Keratinocyte (primary cell): ENCODE results near the gene PRKCI. TPM values are rescaled to one million over a fixed set of nuclear protein-coding genes. Genes with fewer than 3 reads are reported as not detected.

Experiments
- DNase-seq: peaks from one replicate; pipeline ENCODE4 v3.0.0-alpha.2; 2011; ENCODE audit warnings: low read depth, missing footprints, low spot score
- FAIRE-seq: peaks from 2 replicates; lab custom pipeline; 2011; peaks lifted over from hg19 to GRCh38; lab: Jason Lieb, UNC
- H2AFZ ChIP-seq: 2 replicates; pipeline ENCODE4 v1.6.0; 2012; ENCODE audit warnings: low read length, control low read depth, inconsistent platforms; ENCODE audit not compliant: control insufficient read depth
- H3K27ac ChIP-seq: 2 replicates; pipeline ENCODE4 v1.5.1; 2011; ENCODE audit warnings: low read length; ENCODE audit not compliant: control insufficient read depth, insufficient read depth
- H3K27me3 ChIP-seq: 3 replicates; pipeline ENCODE4 v1.6.0; 2011; ENCODE audit warnings: low read length; ENCODE audit not compliant: control insufficient read depth, insufficient read depth; ENCODE audit errors: extremely low read depth
- H3K36me3 ChIP-seq, 2 experiments: 2 replicates in 1 of 2; 3 replicates in 1 of 2; pipeline ENCODE4 v1.5.1; 2011; ENCODE audit warnings: low read length in 2 of 2, mild to moderate bottlenecking in 1 of 2; ENCODE audit not compliant: control insufficient read depth in 2 of 2, insufficient read depth in 2 of 2; ENCODE audit errors: extremely low read depth in 1 of 2
- H3K4me1 ChIP-seq: 3 replicates; pipeline ENCODE4 v1.5.1; 2011; ENCODE audit warnings: low read length; ENCODE audit not compliant: control insufficient read depth, insufficient read depth; ENCODE audit errors: extremely low read depth
- H3K4me2 ChIP-seq: 3 replicates; pipeline ENCODE4 v1.6.0; 2011; ENCODE audit warnings: low read depth, low read length; ENCODE audit not compliant: control insufficient read depth, insufficient read depth; ENCODE audit errors: extremely low read depth
- H3K4me3 ChIP-seq, 3 experiments: fragments of 200-600 bp in 1 of 3; sonication (generic) in 1 of 3; 2 replicates in 2 of 3; 3 replicates in 1 of 3; pipeline ENCODE4 v1.5.1; 2011 to 2016; ENCODE audit warnings: low read length in 3 of 3, mild to moderate bottlenecking in 3 of 3, control low read depth in 2 of 3, inconsistent platforms in 1 of 3, low read depth in 1 of 3, mixed read lengths in 1 of 3, mixed run types in 1 of 3, moderate library complexity in 1 of 3; ENCODE audit not compliant: control insufficient read depth in 2 of 3, insufficient read depth in 2 of 3; ENCODE audit errors: extremely low read depth in 1 of 3
- H3K79me2 ChIP-seq: 2 replicates; pipeline ENCODE4 v1.6.0; 2012; ENCODE audit warnings: low read length; ENCODE audit not compliant: control insufficient read depth, insufficient read depth
- H3K9ac ChIP-seq: 3 replicates; pipeline ENCODE4 v1.6.0; 2011; ENCODE audit warnings: low read length; ENCODE audit not compliant: control insufficient read depth, insufficient read depth; ENCODE audit errors: extremely low read depth
- H3K9me1 ChIP-seq: 3 replicates; pipeline ENCODE4 v1.6.0; 2011; ENCODE audit warnings: low read length; ENCODE audit not compliant: control insufficient read depth, insufficient read depth; ENCODE audit errors: extremely low read depth
- H3K9me3 ChIP-seq: 2 replicates; pipeline ENCODE4 v1.5.1; 2012; ENCODE audit warnings: low read depth, low read length; ENCODE audit not compliant: control insufficient read depth
- H4K20me1 ChIP-seq: 3 replicates; pipeline ENCODE4 v1.6.0; 2011; ENCODE audit warnings: low read length; ENCODE audit not compliant: control insufficient read depth, insufficient read depth; ENCODE audit errors: extremely low read depth
- CTCF ChIP-seq, 3 experiments: IDR thresholded peaks in 1 of 3; conservative IDR thresholded peaks in 1 of 3; optimal IDR thresholded peaks in 1 of 3; 2 replicates in 2 of 3; 3 replicates in 1 of 3; pipeline versions ENCODE3 to v1.5.1; 2011; ENCODE audit warnings: low read length in 3 of 3, mild to moderate bottlenecking in 3 of 3, moderate library complexity in 2 of 3, control low read depth in 1 of 3, inconsistent platforms in 1 of 3; ENCODE audit not compliant: insufficient read depth in 2 of 3; ENCODE audit errors: extremely low read depth in 1 of 3
- EZH2 ChIP-seq: IDR thresholded peaks from one replicate; pipeline ENCODE4 v1.6.1; 2012; ENCODE audit warnings: inconsistent platforms, mild to moderate bottlenecking, low read length, moderate library complexity
- dilution Hi-C: fragments of 300-500 bp; cut with MboI; formaldehyde crosslinking; loops from one replicate; pipeline ENCODE4 v1.7.0; 2020; ENCODE audit warnings: low sequenced_read_pairs; ENCODE audit not compliant: extremely low pct_ligation_motif_present
- polyA plus RNA-seq, 5 experiments: library from polyadenylated mRNA; depleted of rRNA in 3 of 5; stranded (reverse) in 3 of 5; stranded (forward) in 1 of 5; unstranded in 1 of 5; fragments of >200 nt; gene quantifications; 1 replicate in 1 of 5; 2 replicates in 3 of 5; 3 replicates in 1 of 5; pipeline versions ENCODE4 v1.2.1 to v1.2.3, GENCODE V29; 2011 to 2012; ENCODE audit warnings: missing spikeins in 2 of 5, low read depth in 1 of 5, low replicate concordance in 1 of 5

PRKCI gene
- polyA plus RNA-seq, 1 donor (not counting 4 experiments of a cell fraction or from before 2014, with no cell fraction given), result 53.5 TPM

- no peaks in the 10 kb centered on the region for H3K79me2 ChIP-seq
- no peak for FAIRE-seq
- dilution Hi-C loops, result no loop called here
- H3K4me1 ChIP-seq, result no peaks in the 10 kb centered on the region
- H3K4me3 ChIP-seq, result no peak overlapping the region
- no peak overlapping the region for H3K4me2 ChIP-seq
- DNase-seq, result no peak
- H3K36me3 ChIP-seq, result no peaks in the 10 kb centered on the region
- H3K27ac ChIP-seq, result no peak overlapping the region
- H3K27me3 ChIP-seq, result no peaks in the 10 kb centered on the region
- H2AFZ ChIP-seq, result no peak overlapping the region
- H4K20me1 ChIP-seq, result no peaks in the 10 kb centered on the region
- TF ChIP-seq EZH2 (no peak), CTCF (optimal IDR thresholded peaks at IDR 0.05 in 1 of 3, IDR thresholded peaks at IDR 0.05 in 1 of 3, conservative IDR thresholded peaks at IDR 0.05 in 1 of 3; ENCODE audit: extremely low read depth in 1 of 3, insufficient read depth in 2 of 3, low read length in 3 of 3) (no peak)
- H3K9me1 ChIP-seq, result no peaks in the 10 kb centered on the region
- no peaks in the 10 kb centered on the region for H3K9me3 ChIP-seq
- H3K9ac ChIP-seq, result no peak overlapping the region
These were observed 18.2 kb upstream of the PRKCI start for GRCh38 chr3:170204023-170204472.

DNA sequence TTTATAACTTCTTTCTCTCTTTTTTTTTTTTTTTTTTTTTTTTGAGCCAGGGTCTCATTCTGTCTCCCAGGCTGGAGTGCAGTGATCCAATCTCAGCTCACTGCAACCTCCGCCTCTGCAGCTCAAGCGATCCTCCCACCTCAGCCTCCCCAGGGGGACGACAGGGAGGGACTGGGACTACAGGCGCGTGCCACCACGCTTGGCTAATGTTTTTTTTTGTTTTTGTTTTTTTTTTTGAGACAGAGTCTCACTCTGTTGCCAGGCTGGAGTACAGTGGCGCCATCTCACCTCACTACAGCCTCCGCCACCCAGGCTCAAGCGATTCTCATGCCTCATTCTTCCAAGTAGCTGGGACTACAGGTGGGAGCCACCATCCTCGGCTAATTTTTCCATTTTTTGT lies 17.7 kb upstream of the PRKCI start:
- Histone ChIP-seq H2AFZ (no peak overlapping the region), H3K36me3 (no peaks in the 10 kb centered on the region), H3K4me3 (no peak overlapping the region), H3K9ac (no peak overlapping the region), H3K4me1 (no peaks in the 10 kb centered on the region), H3K9me1 (no peaks in the 10 kb centered on the region), H3K4me2 (no peak overlapping the region), H4K20me1 (no peaks in the 10 kb centered on the region), H3K79me2 (no peaks in the 10 kb centered on the region), H3K27me3 (no peaks in the 10 kb centered on the region), H3K27ac (no peak overlapping the region), H3K9me3 (no peaks in the 10 kb centered on the region)
- no peak for FAIRE-seq
- no peak for TF ChIP-seq EZH2
- no peak for TF ChIP-seq CTCF (optimal IDR thresholded peaks at IDR 0.05 in 1 of 3, IDR thresholded peaks at IDR 0.05 in 1 of 3, conservative IDR thresholded peaks at IDR 0.05 in 1 of 3; ENCODE audit: extremely low read depth in 1 of 3, insufficient read depth in 2 of 3, low read length in 3 of 3)
- dilution Hi-C loops, result no loop called here
- DNase-seq, result no peak
